ENCODE data around the gene TBC1D32.

Gene TBC1D32

GRCh38 chr6:121334299-121335086, at the start of gene TBC1D32 (continued):
- TF ChIP-seq REST (tag by site-specific recombination; IDR thresholded peaks at IDR 0.05) (peak; percentile 58), PRDM1 (tag by site-specific recombination; IDR thresholded peaks at IDR 0.05) (peak; percentile 100), GLI4 (tag by site-specific recombination; IDR thresholded peaks at IDR 0.05) (no peak), ATF2 (tag by site-specific recombination; IDR thresholded peaks at IDR 0.05; ENCODE audit: low read depth) (peak; percentile 92), ZNF324 (tag by site-specific recombination; IDR thresholded peaks at IDR 0.05) (peak; percentile 19; the same call in 1 of the 2 replicates), SP3 (tag by site-specific recombination; IDR thresholded peaks at IDR 0.05) (peak; percentile 20; the same call in 1 of the 2 replicates), SCRT2 (tag by site-specific recombination; IDR thresholded peaks at IDR 0.05) (peak; percentile 100), ZNF366 (tag by site-specific recombination; conservative IDR thresholded peaks at IDR 0.05) (peak; percentile 56; the same call in 1 of the 2 replicates), ZSCAN23 (tag by site-specific recombination; IDR thresholded peaks at IDR 0.05) (0 out of 2 replicates have a peak, but pooled peaks have one; percentile 17), ZNF561 (tag by site-specific recombination; IDR thresholded peaks at IDR 0.05; ENCODE audit: borderline replicate concordance) (peak; percentile 77; the same call in 1 of the 2 replicates), EGR2 (tag by site-specific recombination; IDR thresholded peaks at IDR 0.05; ENCODE audit: low read depth) (peak; percentile 48; the same call in 1 of the 2 replicates), ZNF146 (tag by site-specific recombination; IDR thresholded peaks at IDR 0.05) (no peak), ZNF501 (tag by site-specific recombination; IDR thresholded peaks at IDR 0.05) (peak; percentile 94), ZSCAN18 (tag by site-specific recombination; IDR thresholded peaks at IDR 0.05) (no peak), GLIS2 (tag by site-specific recombination; IDR thresholded peaks at IDR 0.05) (peak; percentile 70), ZNF223 (tag by site-specific recombination; IDR thresholded peaks at IDR 0.05) (peak; percentile 92), IKZF3 (tag by site-specific recombination; IDR thresholded peaks at IDR 0.05) (peak; percentile 82), ZNF48 (tag by site-specific recombination; IDR thresholded peaks at IDR 0.05) (no peak), ZNF23 (tag by site-specific recombination; IDR thresholded peaks at IDR 0.05; ENCODE audit: borderline replicate concordance) (no peak), PBX3 (CRISPR knock-in tag; IDR thresholded peaks at IDR 0.05) (0 out of 2 replicates have a peak, but pooled peaks have one; percentile 76), ZNF837 (tag by site-specific recombination; IDR thresholded peaks at IDR 0.05) (no peak), ZNF513 (tag by site-specific recombination; IDR thresholded peaks at IDR 0.05) (no peak), GLIS1 (tag by site-specific recombination; IDR thresholded peaks at IDR 0.05) (peak; percentile 75), ZNF514 (tag by site-specific recombination; IDR thresholded peaks at IDR 0.05) (no peak), SETDB1 (IDR thresholded peaks at IDR 0.05; ENCODE audit: insufficient read length, low read length) (no peak), PATZ1 (tag by site-specific recombination; IDR thresholded peaks at IDR 0.05) (peak; percentile 88), ZBTB21 (tag by site-specific recombination; IDR thresholded peaks at IDR 0.05) (peak; percentile 96), ZNF266 (tag by site-specific recombination; IDR thresholded peaks at IDR 0.05; ENCODE audit: low read depth) (no peak), ZNF335 (tag by site-specific recombination; conservative IDR thresholded peaks at IDR 0.05) (peak; percentile 99)
